Measurements from ENCODE around the gene LYL1.

Gene LYL1

GRCh38 chr19:13053761-13054625 is 48.7 kb downstream of the LYL1 start:
- no peak for DNase-seq

GRCh38 chr19:13053238-13053637 is 49.4 kb downstream of the LYL1 start:
- no peak for DNase-seq

GRCh38 chr19:13052447-13053175 is 50.0 kb downstream of the LYL1 start:
- DNase-seq, result no peak

GRCh38 chr19:13051557-13052165 is 51.0 kb downstream of the LYL1 start:
- no peak for DNase-seq

- no peak for DNase-seq
Measured at GRCh38 chr19:13050274-13050673, 52.4 kb downstream of the LYL1 start.

All from KG1 (cell line).